Neural cell (in vitro differentiated cells): ENCODE data around the gene CUX1. TPM values are rescaled to one million over a fixed set of nuclear protein-coding genes. Genes with fewer than 3 reads are reported as not detected.
A peak's percentile ranks its signal among the peaks of the same experiment; 100 is the strongest.

Experiments
- H2AFZ ChIP-seq: fragments of 200-600, 300-800 bp; sonication (generic), shearing (Covaris generic); 2 replicates; pipeline ENCODE4 v1.6.0; 2014; ENCODE audit warnings: low read depth, mild to moderate bottlenecking, antibody characterized with exemption, low read length, moderate library complexity
- H3F3A ChIP-seq: fragments of 200-600 bp; shearing (Covaris generic); 2 replicates; pipeline ENCODE4 v1.6.1; 2016; ENCODE audit warnings: mild to moderate bottlenecking, moderate library complexity, mixed read lengths, antibody characterized with exemption, low read length; ENCODE audit not compliant: insufficient read depth, poor library complexity, severe bottlenecking
- H3K27ac ChIP-seq: fragments of 200-600, 300-800 bp; sonication (generic), shearing (Covaris generic); 2 replicates; pipeline ENCODE4 v1.5.1; 2014; ENCODE audit warnings: mild to moderate bottlenecking, low read length, moderate library complexity
- H3K27me3 ChIP-seq: fragments of 300-800, 200-600 bp; sonication (generic), shearing (Covaris generic); 2 replicates; pipeline ENCODE4 v1.6.0; 2014; ENCODE audit warnings: mild to moderate bottlenecking, low read depth, low read length, moderate library complexity; ENCODE audit not compliant: insufficient read depth
- H3K36me3 ChIP-seq: fragments of 300-800, 200-600 bp; sonication (generic), shearing (Covaris generic); 2 replicates; pipeline ENCODE4 v1.5.1; 2014; ENCODE audit warnings: mild to moderate bottlenecking, antibody characterized with exemption, low read length, moderate library complexity; ENCODE audit not compliant: insufficient read depth
- H3K4me2 ChIP-seq: fragments of 300-800, 200-600 bp; sonication (generic), shearing (Covaris generic); 2 replicates; pipeline ENCODE4 v1.6.0; 2014; ENCODE audit warnings: mild to moderate bottlenecking, low read length
- H3K4me3 ChIP-seq: fragments of 300-800, 200-600 bp; sonication (generic), shearing (Covaris generic); 2 replicates; pipeline ENCODE4 v1.5.1; 2014; ENCODE audit warnings: mild to moderate bottlenecking, low read length, moderate library complexity
- H3K79me2 ChIP-seq: fragments of 200-600 bp; shearing (Covaris generic); replicated peaks from 2 replicates; pipeline ENCODE4 v1.6.0; 2014; ENCODE audit warnings: mild to moderate bottlenecking, low read length, moderate library complexity; ENCODE audit not compliant: insufficient read depth
- H3K9ac ChIP-seq: fragments of 300-800, 200-600 bp; sonication (generic), shearing (Covaris generic); 2 replicates; pipeline ENCODE4 v1.6.1; 2016; ENCODE audit warnings: mild to moderate bottlenecking, low read length, mixed read lengths
- H3K9me2 ChIP-seq: fragments of 200-600 bp; shearing (Covaris generic); 2 replicates; pipeline ENCODE4 v1.6.1; 2016; ENCODE audit warnings: mild to moderate bottlenecking, low read length, mixed read lengths; ENCODE audit not compliant: insufficient read depth
- H3K9me3 ChIP-seq: fragments of 200-600, 300-800 bp; sonication (generic), shearing (Covaris generic); 2 replicates; pipeline ENCODE4 v1.6.1; 2016; ENCODE audit warnings: mild to moderate bottlenecking, mixed run types, low read length, moderate library complexity, mixed read lengths
- H4K20me1 ChIP-seq: fragments of 200-600 bp; shearing (Covaris generic); 2 replicates; pipeline ENCODE4 v1.6.1; 2016; ENCODE audit warnings: mild to moderate bottlenecking, mixed run types; ENCODE audit not compliant: insufficient read depth
- CTCF ChIP-seq: fragments of 450-650 bp; IDR thresholded peaks from 2 replicates; pipeline ENCODE4 v1.5.1; 2014; ENCODE audit warnings: antibody characterized with exemption, mild to moderate bottlenecking, moderate library complexity; ENCODE audit not compliant: poor library complexity, severe bottlenecking
- EP300 ChIP-seq: fragments of 450-650 bp; conservative IDR thresholded peaks from 2 replicates; pipeline ENCODE4 v1.6.1; 2014; ENCODE audit warnings: antibody characterized with exemption, mild to moderate bottlenecking, moderate library complexity; ENCODE audit not compliant: poor library complexity, severe bottlenecking
- EZH2 ChIP-seq: fragments of 200-600, 300-800 bp; shearing (Covaris generic), sonication (generic); IDR thresholded peaks from 2 replicates; pipeline ENCODE4 v1.6.1; 2014; ENCODE audit warnings: antibody characterized with exemption, low read length, borderline replicate concordance, mild to moderate bottlenecking; ENCODE audit not compliant: insufficient read depth, poor library complexity, severe bottlenecking
- MXI1 ChIP-seq: fragments of 450-650 bp; conservative IDR thresholded peaks from 2 replicates; pipeline ENCODE4 v1.6.1; 2014; ENCODE audit warnings: antibody characterized with exemption, mild to moderate bottlenecking; ENCODE audit not compliant: poor library complexity, severe bottlenecking
- POLR2AphosphoS5 ChIP-seq: IDR thresholded peaks from 2 replicates; pipeline ENCODE4 v1.6.1; 2012
- RAD21 ChIP-seq: fragments of 450-650 bp; conservative IDR thresholded peaks from 2 replicates; pipeline ENCODE4 v1.6.1; 2014; ENCODE audit warnings: antibody characterized with exemption, mild to moderate bottlenecking, moderate library complexity
- REST ChIP-seq: IDR thresholded peaks from 2 replicates; pipeline ENCODE4 v1.6.1; 2012; ENCODE audit warnings: borderline replicate concordance
- SMC3 ChIP-seq: fragments of 450-650 bp; conservative IDR thresholded peaks from 2 replicates; pipeline ENCODE4 v1.6.1; 2014; ENCODE audit warnings: antibody characterized with exemption, mild to moderate bottlenecking, moderate library complexity; ENCODE audit not compliant: poor library complexity
- TAF1 ChIP-seq: IDR thresholded peaks from 2 replicates; pipeline ENCODE4 v1.6.1; 2012; ENCODE audit warnings: low read depth
- polyA plus RNA-seq: library from polyadenylated mRNA; depleted of rRNA; stranded (reverse); fragments of >200 nt; gene quantifications from 2 replicates; pipeline ENCODE4 v1.2.3, GENCODE V29; 2014

The CUX1 gene
- polyA plus RNA-seq, 1 donor from 2014 or later: 26.6 TPM

GRCh38 chr7:102236592-102237287 lies 419.3 kb downstream of the CUX1 start:
- TF ChIP-seq EZH2 (no peak), CTCF (peak; percentile 96), MXI1 (no peak), REST (no peak), RAD21 (peak; percentile 96), TAF1 (no peak), SMC3 (peak; percentile 95), EP300 (no peak), POLR2AphosphoS5 (no peak)
- H3K36me3 ChIP-seq: no peaks in the 10 kb centered on the region

GRCh38 chr7:102239206-102239820 lies 421.9 kb downstream of the CUX1 start:
- Histone ChIP-seq H3K27me3 (no peaks in the 10 kb centered on the region), H3K27ac (no peak overlapping the region), H3K79me2 (no peaks in the 10 kb centered on the region), H3K4me2 (no peak overlapping the region), H4K20me1 (no peaks in the 10 kb centered on the region), H2AFZ (no peak overlapping the region), H3K36me3 (no peaks in the 10 kb centered on the region), H3K9me2 (no peaks in the 10 kb centered on the region), H3K9ac (no peak overlapping the region), H3K9me3 (no peaks in the 10 kb centered on the region), H3F3A (no peaks in the 10 kb centered on the region), H3K4me3 (no peak overlapping the region)
- no peak for TF ChIP-seq MXI1
- TF ChIP-seq SMC3: no peak
- no peak for TF ChIP-seq POLR2AphosphoS5
- TF ChIP-seq EP300: no peak
- TF ChIP-seq RAD21: no peak
- no peak for TF ChIP-seq REST
- no peak for TF ChIP-seq CTCF
- no peak for TF ChIP-seq TAF1
- no peak for TF ChIP-seq EZH2

More at GRCh38 chr7:102236592-102237287, 419.3 kb downstream of the CUX1 start:
- H3F3A ChIP-seq: no peaks in the 10 kb centered on the region
- no peak overlapping the region for H3K27ac ChIP-seq
- no peak overlapping the region for H3K4me2 ChIP-seq
- H3K79me2 ChIP-seq: no peaks in the 10 kb centered on the region
- H2AFZ ChIP-seq: no peak overlapping the region
- H3K9ac ChIP-seq: no peak overlapping the region
- H3K27me3 ChIP-seq: no peaks in the 10 kb centered on the region
- H4K20me1 ChIP-seq: no peaks in the 10 kb centered on the region
- H3K9me2 ChIP-seq: no peaks in the 10 kb centered on the region
- no peaks in the 10 kb centered on the region for H3K9me3 ChIP-seq
- H3K4me3 ChIP-seq: no peak overlapping the region
